ENCODE data around the gene CCDC12. TPM values are rescaled to one million over a fixed set of nuclear protein-coding genes. Genes with fewer than 3 reads are reported as not detected.

The CCDC12 gene
- polyA plus RNA-seq, 1 of the 3 experiments (the other 2 are of a cell fraction): 105 TPM

GRCh38 chr3:46895761-46896160, 80.8 kb downstream of the CCDC12 start:
- Histone ChIP-seq H3K27ac (ENCODE audit: low read depth in 2 of 2, low read length in 1 of 2) (no peak overlapping the region), H4K20me1 (ENCODE audit: insufficient read depth) (no peaks in the 10 kb centered on the region), H3K9ac (no peak overlapping the region), H3K4me1 (ENCODE audit: control insufficient read depth in 1 of 2, insufficient read depth in 2 of 2, low read depth in 1 of 2, low read length in 1 of 2) (peaks cover 0 to 38% of the 10 kb centered on the region in 2 experiments; a peak in 1 of 4 replicates), H3K27me3 (ENCODE audit: insufficient read depth) (no peaks in the 10 kb centered on the region), H3F3A (replicated peaks; ENCODE audit: insufficient read depth) (no peaks in the 10 kb centered on the region), H3K36me3 (replicated peaks in 1 of 2; ENCODE audit: control insufficient read depth in 1 of 2, insufficient read depth in 2 of 2, low read length in 1 of 2) (no peaks in the 10 kb centered on the region), H3K4me2 (no peak overlapping the region), H3K9me3 (no peaks in the 10 kb centered on the region), H3K9me2 (no peaks in the 10 kb centered on the region), H3K79me2 (ENCODE audit: insufficient read depth) (no peaks in the 10 kb centered on the region), H3K4me3 (ENCODE audit: low read depth in 2 of 2, low read length in 1 of 2) (no peak overlapping the region), H2AFZ (ENCODE audit: low read depth) (no peak overlapping the region)
- TF ChIP-seq SMC3 (IDR thresholded peaks at IDR 0.05; ENCODE audit: low read depth, low read length) (no peak), RXRA (IDR thresholded peaks at IDR 0.05; ENCODE audit: borderline replicate concordance, low read depth) (no peak), NRF1 (IDR thresholded peaks at IDR 0.05; ENCODE audit: low read depth, low read length) (no peak), USF1 (IDR thresholded peaks at IDR 0.05; ENCODE audit: borderline replicate concordance, low read depth) (no peak), MXI1 (IDR thresholded peaks at IDR 0.05; ENCODE audit: low read depth, low read length) (no peak), MEF2A (IDR thresholded peaks at IDR 0.05; ENCODE audit: borderline replicate concordance, low read depth) (no peak), POLR2AphosphoS5 (IDR thresholded peaks at IDR 0.05; ENCODE audit: low read depth, low read length) (no peak), RCOR1 (IDR thresholded peaks at IDR 0.05; ENCODE audit: low read length) (no peak)
- ChIA-PET CTCF (interaction anchor here (0.6 to 31.0 kb wide), 24 partner anchors 11 to 411 kb away, joined by 3 to 480 read pairs (median 8); partner anchors contain the start of genes MYL3, PTH1R and TMIE), POLR2A (interaction anchor here (0.7 kb wide), 1 partner anchor 50 kb away, joined by 3 read pairs; no protein-coding TSS in a partner anchor)
- DNase-seq: no peak
- WGBS (ENCODE audit: low lambda C conversion rate): 100% methylated on average over 1 of the region's 4 CpGs

DNA sequence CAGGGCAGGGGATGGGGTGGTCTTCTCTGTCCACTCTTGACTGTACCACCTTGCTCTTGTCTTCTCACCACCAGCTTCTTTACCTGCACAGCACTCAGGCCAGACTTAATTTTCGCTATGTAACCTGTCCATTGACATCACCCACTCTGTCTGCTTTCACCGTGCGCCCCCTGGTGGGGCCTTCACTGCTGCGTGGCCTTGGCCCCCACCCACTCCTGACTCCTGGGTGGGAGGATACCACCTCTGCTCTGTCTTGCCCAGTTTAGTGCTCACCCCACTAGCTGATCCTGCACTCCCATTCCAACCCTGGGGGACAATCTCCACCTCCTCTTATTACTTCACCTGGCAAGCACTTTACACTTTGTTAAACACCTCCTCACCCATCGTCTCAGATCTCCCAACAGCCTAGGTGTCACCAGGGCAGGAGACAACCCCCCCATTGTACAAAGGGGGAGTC, 81.3 kb downstream of the CCDC12 start:
- H3K9me3 ChIP-seq: no peaks in the 10 kb centered on the region
- no peak overlapping the region for H3K9ac ChIP-seq
- no peaks in the 10 kb centered on the region for H3K9me2 ChIP-seq
- no peak overlapping the region; a peak in 1 of 4 replicates for H3K4me3 ChIP-seq (ENCODE audit: low read depth in 2 of 2, low read length in 1 of 2)
- H4K20me1 ChIP-seq (ENCODE audit: insufficient read depth): no peaks in the 10 kb centered on the region
- H3K79me2 ChIP-seq (ENCODE audit: insufficient read depth): no peaks in the 10 kb centered on the region
- no peak overlapping the region for H2AFZ ChIP-seq (ENCODE audit: low read depth)
- no peaks in the 10 kb centered on the region for H3K36me3 ChIP-seq (replicated peaks in 1 of 2; ENCODE audit: control insufficient read depth in 1 of 2, insufficient read depth in 2 of 2, low read length in 1 of 2)
- WGBS (ENCODE audit: low lambda C conversion rate): 37% methylated on average over 4 of the region's 5 CpGs
- H3K27me3 ChIP-seq (ENCODE audit: insufficient read depth): no peaks in the 10 kb centered on the region
- H3K4me2 ChIP-seq: no peak overlapping the region
- ChIA-PET POLR2A (interaction anchor here (0.9 kb wide), 1 partner anchor 81 kb away, joined by 3 read pairs; no protein-coding TSS in a partner anchor), CTCF (interaction anchor here (0.6 to 31.0 kb wide), 30 partner anchors 10 to 411 kb away, joined by 3 to 480 read pairs (median 6); partner anchors contain the start of genes MYL3, PTH1R and TMIE)
- no peak overlapping the region for H3K27ac ChIP-seq (ENCODE audit: low read depth in 2 of 2, low read length in 1 of 2)
- no peaks in the 10 kb centered on the region for H3F3A ChIP-seq (replicated peaks; ENCODE audit: insufficient read depth)
- peak; percentile 85 for DNase-seq
- peaks cover 0 to 32% of the 10 kb centered on the region in 2 experiments; a peak in 1 of 4 replicates for H3K4me1 ChIP-seq (ENCODE audit: control insufficient read depth in 1 of 2, insufficient read depth in 2 of 2, low read depth in 1 of 2, low read length in 1 of 2)
- TF ChIP-seq RAD21 (IDR thresholded peaks at IDR 0.05; ENCODE audit: low read length) (peak; percentile 85), SMC3 (IDR thresholded peaks at IDR 0.05; ENCODE audit: low read depth, low read length) (peak; percentile 93), NFIC (IDR thresholded peaks at IDR 0.05; ENCODE audit: borderline replicate concordance) (no peak), MAX (IDR thresholded peaks at IDR 0.05; ENCODE audit: low read depth) (no peak), MXI1 (IDR thresholded peaks at IDR 0.05; ENCODE audit: low read depth, low read length) (no peak), CTCF (IDR thresholded peaks at IDR 0.05) (peak; percentile 90), REST (IDR thresholded peaks at IDR 0.05; ENCODE audit: low read depth, low read length) (no peak)

Data from SK-N-SH (cell line).